Measurements from ENCODE around the gene TP53RK. TPM values are rescaled to one million over a fixed set of nuclear protein-coding genes. Genes with fewer than 3 reads are reported as not detected.

TP53RK gene
- total and polyA plus RNA-seq, 7 donors = 8.4 to 24.4 (median 10.2) TPM

- Histone ChIP-seq H3K27me3 (no peaks in the 10 kb centered on the region), H3K36me3 (no peaks in the 10 kb centered on the region), H3K27ac (no peak overlapping the region), H3K4me3 (no peak overlapping the region), H3K4me1 (peaks cover 0 to 5% (median 0%) of the 10 kb centered on the region in 4 donors), H3K9me3 (no peaks in the 10 kb centered on the region)
- intact Hi-C loops (cut with DNase I) = no loop called here
- TF ChIP-seq EP300 (IDR thresholded peaks at IDR 0.05) = no peak
- no peak for TF ChIP-seq CTCF (IDR thresholded peaks at IDR 0.05)
- TF ChIP-seq POLR2AphosphoS5 (IDR thresholded peaks at IDR 0.05) = no peak
- TF ChIP-seq POLR2A (IDR thresholded peaks at IDR 0.05) = no peak
- no peak for DNase-seq
- 73 to 94% methylated on average over 1 of the region's 1 CpG for WGBS, 2 donors
Measured at GRCh38 chr20:46644733-46645132, 44.5 kb downstream of the TP53RK start.

- no peaks in the 10 kb centered on the region for H3K9me3 ChIP-seq
- peaks cover 0 to 5% (median 0%) of the 10 kb centered on the region in 4 donors for H3K4me1 ChIP-seq
- no peak overlapping the region for H3K27ac ChIP-seq
- H3K4me3 ChIP-seq = no peak overlapping the region
- WGBS, 2 donors = 95 to 96% methylated on average over 3 of the region's 3 CpGs
- no peaks in the 10 kb centered on the region for H3K36me3 ChIP-seq
- intact Hi-C loops (cut with DNase I) = no loop called here
- TF ChIP-seq EP300 (IDR thresholded peaks at IDR 0.05) (no peak), POLR2AphosphoS5 (IDR thresholded peaks at IDR 0.05) (no peak), CTCF (IDR thresholded peaks at IDR 0.05) (no peak), POLR2A (IDR thresholded peaks at IDR 0.05) (no peak)
- no peaks in the 10 kb centered on the region for H3K27me3 ChIP-seq
- no peak for DNase-seq
Measured at GRCh38 chr20:46644160-46644559, 45.1 kb downstream of the TP53RK start.

- Histone ChIP-seq H3K4me3 (no peak overlapping the region), H3K9me3 (no peaks in the 10 kb centered on the region), H3K27ac (no peak overlapping the region), H3K27me3 (no peaks in the 10 kb centered on the region), H3K36me3 (no peaks in the 10 kb centered on the region), H3K4me1 (peaks cover 0 to 5% (median 0%) of the 10 kb centered on the region in 4 donors)
- DNase-seq = no peak
- 64 to 66% methylated on average over 5 of the region's 5 CpGs for WGBS, 2 donors
- intact Hi-C loops (cut with DNase I) = no loop called here
- TF ChIP-seq POLR2A (IDR thresholded peaks at IDR 0.05) (no peak), POLR2AphosphoS5 (IDR thresholded peaks at IDR 0.05) (no peak), CTCF (IDR thresholded peaks at IDR 0.05) (no peak), EP300 (IDR thresholded peaks at IDR 0.05) (no peak)
Measured at GRCh38 chr20:46642969-46643343, 46.3 kb downstream of the TP53RK start.

- WGBS, 2 donors = 75 to 87% methylated on average over 12 of the region's 12 CpGs
- TF ChIP-seq EP300 (IDR thresholded peaks at IDR 0.05) = no peak
- no peak for TF ChIP-seq CTCF (IDR thresholded peaks at IDR 0.05)
- no peak for TF ChIP-seq POLR2AphosphoS5 (IDR thresholded peaks at IDR 0.05)
- TF ChIP-seq POLR2A (IDR thresholded peaks at IDR 0.05) = no peak
- Histone ChIP-seq H3K4me3 (no peak overlapping the region), H3K36me3 (no peaks in the 10 kb centered on the region), H3K4me1 (peaks cover 0 to 5% (median 0%) of the 10 kb centered on the region in 4 donors), H3K27ac (no peak overlapping the region), H3K27me3 (no peaks in the 10 kb centered on the region), H3K9me3 (no peaks in the 10 kb centered on the region)
- DNase-seq = no peak
- intact Hi-C loops (cut with DNase I) = no loop called here
Measured at GRCh38 chr20:46642265-46642968, 46.8 kb downstream of the TP53RK start.

- intact Hi-C loops (cut with DNase I) = no loop called here
- H3K27ac ChIP-seq = no peak overlapping the region
- TF ChIP-seq EP300 (IDR thresholded peaks at IDR 0.05) (no peak), POLR2A (IDR thresholded peaks at IDR 0.05) (no peak), POLR2AphosphoS5 (IDR thresholded peaks at IDR 0.05) (no peak), CTCF (IDR thresholded peaks at IDR 0.05) (no peak)
- no peak for DNase-seq
- no peaks in the 10 kb centered on the region for H3K4me1 ChIP-seq
- no peaks in the 10 kb centered on the region for H3K36me3 ChIP-seq
- no peaks in the 10 kb centered on the region for H3K27me3 ChIP-seq
- no peak overlapping the region for H3K4me3 ChIP-seq
- H3K9me3 ChIP-seq = no peaks in the 10 kb centered on the region
Measured at GRCh38 chr20:46641424-46641823, 47.8 kb downstream of the TP53RK start.
